ENCODE results near the gene CCDC158.
"Not testable (repeated sequence)": the region's sequence is repeated elsewhere in the genome, so short reads cannot be mapped to it uniquely, and the experiment has no call there.

The CCDC158 gene

GRCh38 chr4:76420762-76421581 lies at the start of gene CCDC158:
Gene CCDC158, minus strand, starts transcription at chr4:76421141. Its CDS starts 17,934 bp downstream, at chr4:76403207.
- no peak for DNase-seq (ENCODE audit: low read depth)

DNA sequence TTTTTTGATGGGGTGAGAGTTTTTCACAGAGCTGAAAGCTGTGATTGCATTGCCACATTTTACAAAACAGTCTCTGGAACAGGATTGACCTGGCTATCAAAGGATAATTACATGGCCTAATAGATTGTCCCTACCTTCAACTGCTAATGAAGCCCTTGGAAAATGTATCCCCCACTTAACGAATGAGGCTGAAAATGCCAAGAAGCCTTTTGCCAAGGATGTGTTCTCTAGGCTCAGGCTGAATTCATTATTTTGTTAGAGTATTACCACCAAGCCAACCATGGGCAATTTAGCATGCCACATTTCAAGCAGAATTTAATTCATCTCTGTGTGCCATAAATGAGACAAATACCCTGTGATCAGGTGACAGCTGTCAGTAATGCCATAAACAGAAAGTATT lies 49.6 kb upstream of the CCDC158 start:
- no peak for DNase-seq (ENCODE audit: low read depth)

GRCh38 chr4:76470064-76470463 lies 49.1 kb upstream of the CCDC158 start:
- no peak for DNase-seq (ENCODE audit: low read depth)

- no peak for DNase-seq (ENCODE audit: low read depth)
Observed at GRCh38 chr4:76463568-76463967, 42.6 kb upstream of the CCDC158 start.

- no peak for DNase-seq (ENCODE audit: low read depth)
Observed at GRCh38 chr4:76459291-76459723, 38.4 kb upstream of the CCDC158 start.

DNA sequence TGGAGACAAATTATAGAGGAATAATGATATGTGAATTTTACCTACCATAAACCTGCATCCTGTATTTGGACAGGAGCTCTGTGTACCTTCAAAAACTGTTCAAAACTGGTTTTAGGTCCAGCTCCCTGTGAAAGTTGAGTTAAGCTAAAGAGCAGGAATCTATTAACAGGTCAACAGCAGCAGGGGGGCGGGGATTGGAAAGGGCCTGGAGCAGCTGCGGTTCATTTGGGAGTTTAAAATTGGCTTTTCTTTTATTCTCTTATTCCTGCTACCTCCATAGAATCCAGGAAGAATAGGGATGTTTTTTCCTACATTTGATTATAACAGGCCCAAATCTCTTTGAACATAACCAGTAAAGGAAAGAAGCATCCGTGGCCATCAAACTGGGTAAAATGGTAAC lies 37.9 kb upstream of the CCDC158 start:
- no peak for DNase-seq (ENCODE audit: low read depth)

DNA sequence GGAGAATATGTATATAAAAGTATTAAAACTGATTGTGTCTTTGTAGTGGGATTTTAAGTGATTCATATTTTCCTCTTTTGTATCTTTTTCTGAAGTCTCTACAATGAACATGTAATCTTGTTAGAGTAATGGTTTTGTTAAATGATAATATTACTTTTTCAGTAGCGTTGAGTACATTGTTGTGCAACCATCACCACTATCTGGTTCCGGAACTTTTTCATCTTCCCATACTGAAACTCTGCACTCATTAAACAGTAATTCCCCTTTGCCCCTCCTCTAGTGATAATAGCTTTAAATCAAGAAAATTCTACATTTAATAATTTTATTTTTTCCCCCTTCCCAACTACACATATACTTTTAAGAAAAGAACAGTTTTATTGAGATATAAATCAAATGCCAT lies 37.4 kb upstream of the CCDC158 start:
- no peak for DNase-seq (ENCODE audit: low read depth)

- DNase-seq (ENCODE audit: low read depth): no peak
Observed at GRCh38 chr4:76457885-76458284, 36.9 kb upstream of the CCDC158 start.

GRCh38 chr4:76454073-76454472 lies 33.1 kb upstream of the CCDC158 start:
- DNase-seq (ENCODE audit: low read depth): not testable (repeated sequence)

GRCh38 chr4:76453232-76453631 lies 32.3 kb upstream of the CCDC158 start:
- DNase-seq (ENCODE audit: low read depth): no peak

GRCh38 chr4:76449833-76450232 lies 28.9 kb upstream of the CCDC158 start:
- no peak for DNase-seq (ENCODE audit: low read depth)

DNA sequence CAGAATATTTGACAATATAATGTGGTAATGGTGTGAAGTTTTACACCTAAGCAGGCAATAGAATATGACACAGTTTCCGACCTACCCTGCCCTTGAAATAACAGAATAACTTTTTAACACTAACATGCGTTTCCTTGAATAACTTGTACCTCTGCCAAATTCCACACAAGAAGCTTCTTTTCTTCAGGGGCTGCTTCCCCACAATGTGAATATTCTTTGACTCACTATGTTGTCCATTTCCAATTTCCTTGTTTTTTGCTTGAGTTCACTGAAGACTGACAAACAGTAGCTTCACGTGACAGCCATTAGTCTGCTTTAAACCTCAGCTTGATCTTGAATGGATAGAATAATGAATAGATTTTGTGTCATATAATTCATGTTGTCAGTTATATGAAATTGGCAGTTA lies 28.4 kb upstream of the CCDC158 start:
- DNase-seq (ENCODE audit: low read depth): no peak

DNA sequence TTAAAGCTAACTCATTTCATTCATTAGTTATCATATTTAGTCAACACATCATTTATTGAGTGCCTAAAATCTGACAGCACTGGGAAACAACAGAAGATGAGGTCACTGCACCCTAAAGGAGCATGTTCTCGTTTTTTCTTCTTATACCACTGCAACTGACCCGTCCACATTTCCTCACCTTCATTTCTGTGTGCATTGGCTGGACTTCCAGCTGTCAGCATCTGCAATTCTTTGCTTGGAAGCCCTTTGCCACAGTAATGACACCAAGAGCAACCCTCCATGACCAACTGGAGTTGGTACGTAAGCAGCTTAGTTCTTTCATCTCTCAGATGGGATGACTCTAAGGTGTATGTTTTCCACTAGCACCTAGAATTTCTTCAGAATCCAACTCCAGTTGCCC lies 27.3 kb upstream of the CCDC158 start:
- no peak for DNase-seq (ENCODE audit: low read depth)

DNA sequence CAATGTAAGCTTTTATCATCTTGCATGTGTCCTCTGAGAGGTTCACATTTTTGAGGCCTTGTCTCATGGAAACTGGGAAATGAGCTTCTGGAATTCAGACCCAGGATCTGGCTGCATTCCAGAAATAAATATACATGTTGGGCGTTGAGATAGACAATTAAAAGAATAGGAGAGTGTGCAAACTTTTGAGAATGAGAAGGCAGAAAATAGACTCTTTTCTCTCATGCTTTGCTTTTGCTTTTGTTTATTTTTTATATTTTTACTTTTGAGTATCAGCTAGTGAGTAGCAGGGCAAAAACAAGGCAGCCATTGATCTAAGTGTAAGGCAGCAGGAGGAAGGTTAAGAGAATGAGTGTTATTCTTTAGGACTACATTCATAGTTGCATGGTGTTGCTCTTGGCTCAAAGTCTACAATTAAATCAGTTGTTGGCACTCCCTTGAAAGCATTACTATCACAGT lies 26.5 kb upstream of the CCDC158 start:
- no peak for DNase-seq (ENCODE audit: low read depth)

DNA sequence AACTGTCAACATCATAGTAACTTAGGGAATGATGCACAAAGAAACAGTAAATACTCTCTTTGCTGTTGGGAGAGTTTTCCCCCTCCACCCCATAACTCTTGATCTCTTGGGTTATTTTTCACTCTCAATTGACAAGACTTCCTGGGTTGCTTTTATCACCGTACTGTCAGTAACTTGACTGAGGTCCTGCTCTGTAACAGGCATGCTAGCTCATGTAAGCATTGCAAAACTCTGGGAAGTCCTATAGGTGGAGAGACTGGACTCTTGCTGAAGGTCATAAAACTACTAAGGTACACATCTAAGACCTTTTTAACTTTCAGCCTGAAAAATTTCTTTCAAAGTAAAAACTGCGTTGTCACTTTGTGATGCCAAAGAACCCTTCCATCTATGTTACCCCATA lies 25.0 kb upstream of the CCDC158 start:
- no peak for DNase-seq (ENCODE audit: low read depth)

- DNase-seq (ENCODE audit: low read depth): no peak
Observed at GRCh38 chr4:76443376-76443775, 22.4 kb upstream of the CCDC158 start.

- DNase-seq (ENCODE audit: low read depth): no peak
Observed at GRCh38 chr4:76442807-76443206, 21.9 kb upstream of the CCDC158 start.

DNA sequence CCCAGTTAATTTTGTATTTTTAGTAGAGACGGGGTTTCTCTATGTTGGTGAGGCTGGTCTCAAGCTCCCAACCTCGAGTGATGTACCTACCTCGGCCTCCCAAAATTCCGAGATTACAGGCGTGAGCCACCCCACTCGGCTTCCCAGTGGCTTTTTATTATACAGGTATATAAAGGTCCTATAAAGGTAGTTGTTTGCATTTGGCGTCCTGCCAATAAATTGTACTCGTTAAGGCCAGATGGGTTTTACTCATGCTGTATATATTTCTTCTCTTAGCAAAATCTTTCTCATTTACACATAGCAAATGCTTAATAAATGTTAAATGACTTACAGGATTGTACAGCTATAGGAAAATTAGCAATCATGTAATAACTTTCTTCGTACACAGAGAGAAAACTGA lies 20.9 kb upstream of the CCDC158 start:
- DNase-seq (ENCODE audit: low read depth): no peak

- DNase-seq (ENCODE audit: low read depth): no peak
Observed at GRCh38 chr4:76439491-76439890, 18.6 kb upstream of the CCDC158 start.

DNA sequence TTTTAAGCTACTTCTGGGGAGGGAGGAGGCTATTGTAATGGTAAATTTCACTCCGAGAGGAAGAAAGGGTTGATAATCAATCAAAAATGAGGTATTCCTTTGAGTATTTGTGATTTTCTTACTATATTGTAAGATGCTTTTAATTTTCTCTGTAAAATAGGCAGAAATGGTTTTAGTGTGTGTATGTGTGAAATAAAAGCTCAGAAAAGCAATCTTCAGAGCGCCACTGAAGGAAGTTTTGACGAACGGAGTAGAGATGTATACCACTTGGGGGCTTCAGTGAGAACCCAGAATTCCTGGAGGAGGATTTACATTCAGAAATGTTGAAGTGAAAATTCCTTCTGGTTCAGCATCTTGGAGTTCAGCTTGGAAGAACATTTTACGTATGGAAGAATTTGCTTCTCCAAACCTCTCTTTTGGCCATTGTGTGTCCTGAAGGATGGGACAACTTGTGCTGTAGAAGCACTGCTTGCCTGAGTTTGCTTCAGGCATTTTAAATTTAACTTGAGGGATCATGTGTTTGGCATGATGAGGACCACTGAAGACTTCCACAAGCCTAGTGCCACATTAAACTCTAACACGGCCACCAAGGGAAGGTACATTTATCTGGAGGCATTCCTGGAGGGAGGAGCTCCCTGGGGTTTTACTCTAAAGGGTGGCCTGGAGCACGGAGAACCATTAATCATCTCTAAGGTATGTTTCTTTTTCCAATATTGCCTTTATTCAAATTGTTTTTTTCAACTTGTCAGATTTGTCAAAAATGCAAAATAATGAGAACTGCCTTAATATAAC lies 14.8 kb upstream of the CCDC158 start:
- DNase-seq (ENCODE audit: low read depth): no peak

DNA sequence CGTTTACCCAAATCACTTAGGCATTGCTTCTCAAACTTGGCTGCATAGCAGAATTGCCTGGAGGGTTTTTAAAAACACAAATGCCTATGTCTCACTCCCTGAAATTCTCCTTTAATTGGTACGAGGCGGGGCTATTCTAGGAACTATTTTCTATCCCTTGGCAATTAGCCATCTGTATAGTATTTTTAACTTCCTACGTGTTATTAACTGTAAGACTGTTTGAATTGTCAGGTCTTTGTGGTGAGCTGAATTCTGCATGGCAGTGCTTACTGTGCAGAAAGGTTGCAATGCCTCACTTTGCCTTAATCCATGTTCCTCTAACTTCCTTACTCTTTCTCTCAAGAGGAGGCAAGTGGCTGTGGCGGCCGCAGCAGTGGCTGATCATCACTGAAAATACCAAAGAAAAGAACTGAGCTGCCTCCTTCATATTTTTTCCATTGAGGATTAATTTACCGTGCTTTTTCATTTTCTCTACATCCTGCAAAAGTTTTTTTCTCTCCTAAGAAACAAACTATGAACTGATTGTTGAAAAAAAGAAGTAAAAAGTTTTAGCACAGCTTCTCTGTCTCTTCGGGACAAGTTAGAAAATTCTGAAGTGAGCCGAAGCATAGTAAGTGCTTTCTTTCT lies 14.1 kb upstream of the CCDC158 start, which contains the start of gene SHROOM3:
Gene SHROOM3, plus strand, starts transcription at position 329 of the 627 bp plus-strand sequence. CDS start 824 bp downstream, outside the sequence.
- no peak for DNase-seq (ENCODE audit: low read depth)

All from stimulated activated CD8-positive, alpha-beta memory T cell treated with anti-CD3 and anti-CD28 coated beads, Interleukin-7, amount 100 ng/mL, for 24 hours (primary cell).